ENCODE data around the gene SLC38A7.

The SLC38A7 gene

DNA sequence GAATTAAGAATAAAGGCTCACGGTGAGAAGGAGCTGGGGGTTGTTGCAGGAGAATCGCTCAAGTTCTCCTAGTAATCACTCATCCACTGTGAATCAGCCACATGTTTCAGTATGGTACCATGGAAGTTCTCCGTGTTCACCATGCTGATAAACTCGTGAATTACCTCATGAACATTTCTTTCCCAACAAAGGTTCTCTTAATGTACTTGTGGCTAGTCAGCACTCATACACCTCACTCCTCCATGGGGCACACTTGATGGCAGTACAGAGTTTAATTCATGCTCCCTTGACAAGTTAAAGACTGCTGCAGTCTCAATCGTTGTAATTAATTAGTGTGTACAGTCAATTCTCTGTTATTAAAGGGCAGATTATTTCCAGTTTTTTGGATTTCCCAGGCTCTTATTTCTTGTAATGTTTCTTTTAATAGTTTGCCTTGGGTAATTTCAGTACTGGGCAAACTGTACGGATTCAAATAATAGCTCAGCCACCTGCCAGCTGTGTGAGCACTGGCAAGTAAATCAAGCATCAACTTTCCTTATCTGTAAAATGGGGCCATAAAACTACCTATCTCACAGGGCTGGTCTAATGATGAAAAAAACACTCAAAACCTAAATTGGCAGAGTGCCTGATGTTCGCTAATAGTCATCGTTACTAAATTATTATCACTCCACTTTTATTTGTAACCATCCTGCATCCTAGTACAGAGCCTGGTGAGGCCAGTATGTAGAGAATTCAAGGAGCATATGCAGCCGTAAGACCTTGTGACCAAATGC, 43.4 kb upstream of the SLC38A7 start:
- CTCF ChIA-PET, result no interaction called here
- no peak for DNase-seq (ENCODE audit: extremely low spot score)
- POLR2A ChIA-PET, result no interaction called here
- TF ChIP-seq ELF4 (IDR thresholded peaks at IDR 0.05) (no peak), FOXK2 (IDR thresholded peaks at IDR 0.05) (no peak), HDGF (IDR thresholded peaks at IDR 0.05; ENCODE audit: borderline replicate concordance) (no peak), FOXM1 (IDR thresholded peaks at IDR 0.05; ENCODE audit: borderline replicate concordance) (no peak)

DNA sequence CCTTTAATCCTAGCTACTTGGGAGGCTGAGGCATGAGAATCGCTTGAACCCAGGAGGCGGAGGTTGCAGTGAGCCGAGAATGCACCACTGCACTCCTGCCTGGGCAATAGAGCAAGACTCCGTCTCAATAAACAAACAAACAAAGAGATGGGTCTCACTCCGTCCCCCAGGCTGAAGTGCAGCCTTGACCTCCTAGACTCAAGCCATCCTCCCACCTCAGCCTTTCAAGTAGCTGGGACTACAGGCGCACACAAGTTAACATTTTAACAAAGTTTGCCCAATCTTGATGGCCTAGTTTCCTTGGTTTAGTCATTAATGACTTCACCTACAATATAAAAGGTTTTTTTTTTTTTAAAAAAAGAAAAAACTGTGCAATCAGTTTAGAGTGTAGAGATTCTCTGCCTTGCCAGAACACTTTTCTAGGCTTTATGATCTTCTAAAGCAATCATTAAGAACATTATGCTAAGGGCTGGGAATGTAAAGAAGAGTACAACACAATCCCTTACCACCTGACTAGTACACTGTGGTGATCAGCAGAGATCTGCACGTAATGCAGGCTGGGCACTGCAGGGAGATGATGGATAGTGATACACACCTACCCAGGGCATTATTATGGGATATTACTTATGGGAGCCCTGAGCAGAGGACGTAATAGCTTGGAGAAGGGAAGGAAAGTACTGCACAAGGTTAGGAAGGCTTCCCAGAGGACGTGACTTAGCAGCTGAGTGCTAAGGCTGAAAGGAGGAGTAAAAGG, 42.6 kb upstream of the SLC38A7 start:
- ChIA-PET POLR2A (no interaction called here), CTCF (no interaction called here)
- no peak for TF ChIP-seq L3MBTL2 (conservative IDR thresholded peaks at IDR 0.05)
- DNase-seq (ENCODE audit: extremely low spot score), result no peak

DNA sequence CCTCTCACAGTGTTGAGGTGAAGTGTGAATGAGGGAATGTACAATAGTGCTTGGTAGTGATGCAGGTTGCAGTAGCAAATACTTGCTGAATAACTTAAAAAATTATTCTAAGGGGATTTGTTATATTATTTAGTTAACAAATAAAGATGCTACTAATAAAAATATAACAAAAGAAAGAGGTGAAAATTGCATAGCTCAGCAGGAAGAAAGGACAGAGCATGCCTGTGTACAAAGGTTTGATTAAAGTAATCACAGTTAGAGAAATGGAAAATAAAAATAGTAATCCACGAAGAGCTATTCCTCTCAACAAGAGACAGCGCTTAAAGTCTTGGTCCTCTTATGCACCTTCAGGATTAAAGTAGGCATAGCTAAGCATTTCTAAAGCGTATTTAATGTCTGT, 38.5 kb upstream of the SLC38A7 start:
- TF ChIP-seq HDGF (IDR thresholded peaks at IDR 0.05; ENCODE audit: borderline replicate concordance) (no peak), NFRKB (IDR thresholded peaks at IDR 0.05) (no peak), FOXK2 (IDR thresholded peaks at IDR 0.05) (no peak), SUZ12 (IDR thresholded peaks at IDR 0.05) (no peak), ELF4 (IDR thresholded peaks at IDR 0.05) (no peak), SP1 (IDR thresholded peaks at IDR 0.05) (no peak), L3MBTL2 (conservative IDR thresholded peaks at IDR 0.05) (no peak), BHLHE40 (IDR thresholded peaks at IDR 0.05; ENCODE audit: borderline replicate concordance) (no peak)
- TF ChIP-seq, protein P1, sequence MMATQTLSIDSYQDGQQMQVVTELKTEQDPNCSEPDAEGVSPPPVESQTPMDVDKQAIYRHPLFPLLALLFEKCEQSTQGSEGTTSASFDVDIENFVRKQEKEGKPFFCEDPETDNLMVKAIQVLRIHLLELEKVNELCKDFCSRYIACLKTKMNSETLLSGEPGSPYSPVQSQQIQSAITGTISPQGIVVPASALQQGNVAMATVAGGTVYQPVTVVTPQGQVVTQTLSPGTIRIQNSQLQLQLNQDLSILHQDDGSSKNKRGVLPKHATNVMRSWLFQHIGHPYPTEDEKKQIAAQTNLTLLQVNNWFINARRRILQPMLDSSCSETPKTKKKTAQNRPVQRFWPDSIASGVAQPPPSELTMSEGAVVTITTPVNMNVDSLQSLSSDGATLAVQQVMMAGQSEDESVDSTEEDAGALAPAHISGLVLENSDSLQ (IDR thresholded peaks at IDR 0.05), result no peak
- CTCF ChIA-PET, result no interaction called here
- no peak for DNase-seq (ENCODE audit: extremely low spot score)
- POLR2A ChIA-PET, result no interaction called here

DNA sequence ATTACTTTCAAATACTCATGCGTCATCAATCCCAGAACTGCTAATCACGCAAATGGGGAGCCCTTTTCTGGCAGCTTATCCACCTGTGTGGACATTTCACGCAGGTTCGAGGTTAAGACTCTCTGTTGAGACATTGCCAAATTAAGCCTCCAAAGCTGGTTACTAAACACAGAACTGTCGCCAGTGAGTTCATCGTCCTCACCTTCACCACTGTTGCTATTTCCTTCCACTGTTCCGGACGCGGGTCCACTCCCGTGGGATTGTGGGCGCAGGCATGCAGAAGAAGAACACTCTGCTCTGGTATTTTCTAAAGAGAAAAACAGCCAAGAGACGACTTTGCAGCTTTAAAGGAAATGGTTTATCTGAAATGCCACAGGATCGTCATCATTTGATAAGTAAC, 33.4 kb upstream of the SLC38A7 start:
- ChIA-PET CTCF (no interaction called here), POLR2A (no interaction called here)
- DNase-seq (ENCODE audit: extremely low spot score), result no peak
- TF ChIP-seq ARNT (IDR thresholded peaks at IDR 0.05) (no peak), BHLHE40 (IDR thresholded peaks at IDR 0.05; ENCODE audit: borderline replicate concordance) (no peak), LEF1 (IDR thresholded peaks at IDR 0.05; ENCODE audit: borderline replicate concordance) (no peak), CTBP1 (IDR thresholded peaks at IDR 0.05; ENCODE audit: borderline replicate concordance) (no peak), SUZ12 (IDR thresholded peaks at IDR 0.05) (no peak), FOXK2 (IDR thresholded peaks at IDR 0.05) (no peak), SP1 (IDR thresholded peaks at IDR 0.05) (no peak), ELF4 (IDR thresholded peaks at IDR 0.05) (no peak), ZNF384 (IDR thresholded peaks at IDR 0.05) (no peak), NFRKB (IDR thresholded peaks at IDR 0.05) (no peak), HDGF (IDR thresholded peaks at IDR 0.05; ENCODE audit: borderline replicate concordance) (no peak), FOXM1 (IDR thresholded peaks at IDR 0.05; ENCODE audit: borderline replicate concordance) (no peak), TARDBP (IDR thresholded peaks at IDR 0.05) (no peak), L3MBTL2 (conservative IDR thresholded peaks at IDR 0.05) (no peak), FOXA1 (IDR thresholded peaks at IDR 0.05) (no peak)
- TF ChIP-seq, protein P1 (IDR thresholded peaks at IDR 0.05), result no peak

DNA sequence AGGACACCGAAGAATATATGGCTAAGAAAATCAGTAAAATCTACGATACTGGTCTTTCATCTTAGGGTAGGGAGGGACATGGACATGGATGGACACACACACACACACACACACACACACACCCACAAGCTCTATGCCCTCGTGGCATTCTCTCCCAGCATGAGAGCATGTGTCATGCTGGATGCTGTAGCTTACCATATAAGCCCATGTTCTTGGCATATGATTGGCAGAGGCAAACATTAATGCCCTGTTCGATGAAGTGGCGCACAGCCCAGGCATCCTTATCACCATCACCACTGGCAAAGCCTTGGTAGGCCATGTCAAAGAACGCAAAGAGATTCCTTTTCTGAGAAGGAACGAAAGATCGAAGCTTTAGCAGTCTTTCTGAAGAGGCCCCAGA, 31.9 kb upstream of the SLC38A7 start:
- ChIA-PET POLR2A (no interaction called here), CTCF (no interaction called here)
- TF ChIP-seq CTBP1 (IDR thresholded peaks at IDR 0.05; ENCODE audit: borderline replicate concordance) (no peak), FOXM1 (IDR thresholded peaks at IDR 0.05; ENCODE audit: borderline replicate concordance) (no peak), ELF4 (IDR thresholded peaks at IDR 0.05) (no peak), SP1 (IDR thresholded peaks at IDR 0.05) (no peak)
- DNase-seq (ENCODE audit: extremely low spot score), result no peak

DNA sequence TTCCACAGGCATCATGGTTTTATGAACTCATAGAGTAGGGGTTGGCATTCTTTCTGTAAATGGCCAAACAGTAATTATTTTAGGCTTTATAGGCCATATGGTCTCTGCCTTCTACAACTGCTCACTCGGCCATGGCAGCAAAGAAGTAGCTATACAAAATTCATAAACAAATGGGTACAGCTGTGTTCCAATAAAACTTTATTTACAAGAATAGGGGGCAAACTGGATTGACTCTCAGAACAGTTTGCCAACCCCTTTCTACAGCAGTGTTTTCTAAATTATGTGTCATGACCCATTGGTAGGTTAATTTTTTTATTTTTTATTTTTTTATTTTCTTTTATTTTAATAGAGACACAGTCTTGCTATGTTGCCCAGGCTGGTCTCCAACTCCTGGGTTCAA, 29.2 kb upstream of the SLC38A7 start:
- ChIA-PET POLR2A (no interaction called here), CTCF (interaction anchor here (1.3 kb wide), 1 partner anchor 42 kb away, joined by 4 read pairs; no protein-coding TSS in a partner anchor)
- no peak for TF ChIP-seq FOXM1 (IDR thresholded peaks at IDR 0.05; ENCODE audit: borderline replicate concordance)
- no peak for TF ChIP-seq ZNF384 (IDR thresholded peaks at IDR 0.05)
- TF ChIP-seq LEF1 (IDR thresholded peaks at IDR 0.05; ENCODE audit: borderline replicate concordance), result no peak
- no peak for TF ChIP-seq FOXK2 (IDR thresholded peaks at IDR 0.05)
- no peak for TF ChIP-seq HDGF (IDR thresholded peaks at IDR 0.05; ENCODE audit: borderline replicate concordance)
- no peak for TF ChIP-seq CTBP1 (IDR thresholded peaks at IDR 0.05; ENCODE audit: borderline replicate concordance)
- TF ChIP-seq ARNT (IDR thresholded peaks at IDR 0.05), result no peak
- no peak for TF ChIP-seq L3MBTL2 (conservative IDR thresholded peaks at IDR 0.05)
- no peak for TF ChIP-seq ELF4 (IDR thresholded peaks at IDR 0.05)
- no peak for TF ChIP-seq FOXA1 (IDR thresholded peaks at IDR 0.05)
- TF ChIP-seq SP1 (IDR thresholded peaks at IDR 0.05), result no peak
- TF ChIP-seq NFRKB (IDR thresholded peaks at IDR 0.05), result no peak
- no peak for TF ChIP-seq BHLHE40 (IDR thresholded peaks at IDR 0.05; ENCODE audit: borderline replicate concordance)
- TF ChIP-seq SUZ12 (IDR thresholded peaks at IDR 0.05), result no peak
- TF ChIP-seq, protein P1 (IDR thresholded peaks at IDR 0.05), result no peak
- no peak for TF ChIP-seq TARDBP (IDR thresholded peaks at IDR 0.05)

More for the DNA sequence above, 29.2 kb upstream of the SLC38A7 start:
- no peak for DNase-seq (ENCODE audit: extremely low spot score)
